GM19324 (cell line): Measurements from ENCODE around the gene C4orf36.

Experiments
- ATAC-seq: cut with Tn5 transposase; IDR thresholded peaks from one replicate; pipeline ENCODE4 v1.9.1; 2021; ENCODE audit warnings: mild to moderate bottlenecking, moderate library complexity; ENCODE audit not compliant: unreplicated experiment, low FRiP score

The C4orf36 gene

DNA sequence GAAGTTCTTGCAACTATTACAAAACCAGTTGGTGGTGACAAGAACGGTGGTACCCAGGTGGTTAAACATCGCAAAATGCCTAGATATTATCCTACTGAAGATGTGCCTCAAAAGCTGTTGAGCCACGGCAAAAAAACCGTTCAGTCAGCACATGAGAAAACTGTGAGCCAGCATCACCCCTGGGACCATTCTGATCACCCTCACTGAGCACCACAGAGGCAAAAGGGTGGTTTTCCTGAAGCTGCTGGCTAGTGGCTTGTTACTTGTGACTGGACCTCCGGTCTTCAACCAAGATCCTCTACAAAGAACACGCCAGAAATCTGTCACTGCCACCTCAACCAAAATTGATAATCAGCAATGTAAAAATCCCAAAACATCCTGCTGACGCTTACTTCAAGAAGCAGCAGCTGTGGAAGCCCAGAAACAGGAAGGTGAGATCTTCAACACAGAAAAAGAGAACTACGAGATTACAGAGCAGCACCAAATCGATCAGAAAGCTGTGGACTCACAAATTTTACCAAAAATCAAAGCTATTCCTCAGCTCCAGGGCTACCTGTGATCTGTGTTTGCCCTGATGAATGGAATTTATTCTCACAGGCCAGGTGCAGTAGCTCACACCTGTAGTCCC lies 21.7 kb downstream of the C4orf36 start:
- no peak for ATAC-seq

- ATAC-seq, result no peak
Measured at GRCh38 chr4:86857341-86858052, 34.7 kb downstream of the C4orf36 start.

DNA sequence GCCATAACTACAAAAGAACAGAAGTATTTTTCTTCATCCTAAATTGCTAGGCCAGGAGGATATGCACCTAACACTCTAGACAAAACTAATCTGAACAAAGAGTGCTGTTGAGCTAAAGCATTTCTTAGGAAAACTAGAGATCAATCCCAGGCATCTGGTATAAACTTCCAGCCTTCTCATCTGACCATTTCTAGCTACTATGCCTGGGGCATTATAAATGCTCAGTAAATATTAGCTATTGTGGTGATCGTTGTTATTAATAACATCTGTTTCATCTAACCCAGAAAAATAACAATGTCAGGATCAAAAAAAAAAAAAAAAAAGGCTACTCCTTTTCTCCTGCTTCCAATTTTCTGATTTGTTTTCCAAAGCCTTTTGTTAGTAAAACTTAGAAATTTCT lies 35.3 kb downstream of the C4orf36 start:
- no peak for ATAC-seq

GRCh38 chr4:86855572-86855971 lies 36.6 kb downstream of the C4orf36 start:
- ATAC-seq, result no peak

DNA sequence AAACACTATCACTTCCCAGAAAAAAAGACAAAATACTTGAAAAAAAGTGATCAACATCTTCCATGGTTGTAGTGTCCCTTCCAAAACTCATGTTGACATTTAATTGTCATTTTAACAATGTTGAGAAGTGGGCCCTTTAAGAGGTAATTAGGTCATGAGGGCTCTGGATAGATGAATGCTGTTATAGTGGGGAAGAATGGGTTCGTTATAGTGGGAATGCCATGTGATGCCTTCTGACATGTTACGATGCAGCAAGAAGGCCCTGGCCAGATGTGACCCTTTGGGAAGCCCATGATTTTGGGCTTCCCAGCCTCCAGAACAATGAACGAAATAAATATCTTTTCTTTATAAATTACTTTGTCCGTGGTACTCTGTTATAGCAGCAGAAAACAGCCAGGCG lies 39.0 kb downstream of the C4orf36 start:
- ATAC-seq, result no peak

DNA sequence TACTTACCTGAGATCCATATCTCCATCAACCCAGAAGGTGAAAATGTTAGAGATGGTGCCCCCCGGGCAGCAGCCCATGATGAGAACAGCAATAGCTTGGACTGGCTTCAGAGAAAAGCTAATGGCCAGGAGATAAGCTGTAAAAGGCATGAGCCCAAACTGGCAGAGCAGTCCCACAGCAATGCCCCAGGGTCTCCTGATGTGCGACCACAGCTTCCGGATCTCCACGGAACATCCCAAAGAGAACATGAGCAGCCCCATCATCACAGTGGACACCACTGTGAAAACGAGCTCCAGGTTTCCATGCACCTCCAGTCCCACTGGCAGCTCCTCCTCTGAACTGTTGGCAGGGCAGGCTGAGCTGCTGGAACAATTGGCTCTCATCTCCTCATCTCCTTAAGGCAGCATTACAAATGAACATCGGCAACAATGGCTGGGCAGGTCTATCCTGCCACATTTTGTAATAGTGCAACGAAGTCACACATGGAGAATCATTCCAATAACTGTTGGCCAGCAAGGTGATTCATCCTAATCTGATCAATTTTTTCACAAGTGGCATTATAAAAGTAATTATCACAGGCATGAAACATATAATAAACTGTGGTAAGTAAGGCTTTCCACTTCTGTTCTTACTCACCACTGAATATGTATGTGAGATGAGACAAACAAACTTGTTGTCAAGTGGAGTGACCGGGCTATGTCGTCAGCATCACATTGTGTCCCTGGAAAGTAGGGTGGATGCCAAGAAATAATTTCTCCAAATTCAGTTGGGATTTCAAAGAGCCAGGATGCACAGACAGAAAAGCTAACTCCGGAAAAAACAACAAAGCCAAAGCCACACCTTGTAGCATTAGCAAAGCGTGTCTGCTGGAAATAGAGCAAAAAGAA lies 43.2 kb downstream of the C4orf36 start, which contains the start of gene SLC10A6:
SLC10A6 (minus strand) TSS at position 653 of the 888 bp plus-strand sequence; CDS start at position 384, 269 bp downstream.
- no peak for ATAC-seq

- ATAC-seq, result no peak
Measured at GRCh38 chr4:86848136-86848535, 44.1 kb downstream of the C4orf36 start.

- no peak for ATAC-seq
Measured at GRCh38 chr4:86847571-86847970, 44.7 kb downstream of the C4orf36 start.

GRCh38 chr4:86846921-86847320 lies 45.3 kb downstream of the C4orf36 start:
- ATAC-seq, result no peak

DNA sequence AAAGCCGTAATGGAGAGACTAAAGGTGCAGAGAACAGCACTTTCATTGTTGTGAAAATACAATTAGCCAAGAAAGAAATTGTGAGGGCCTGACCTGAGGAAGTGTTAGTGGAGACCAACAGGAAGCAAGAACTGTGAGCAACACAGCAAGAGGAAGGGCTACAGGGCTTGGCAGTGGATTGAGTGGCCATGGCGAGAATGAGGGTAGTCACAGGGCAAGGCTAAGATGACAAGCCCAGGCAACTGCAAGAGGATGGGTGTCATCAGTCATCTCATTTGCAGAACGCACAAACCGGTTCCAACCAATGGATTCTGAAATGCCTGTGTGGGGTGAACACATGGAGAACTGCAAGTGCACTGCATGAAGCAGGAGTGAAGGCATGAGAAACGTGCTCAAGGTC lies 46.6 kb downstream of the C4orf36 start:
- ATAC-seq, result no peak

DNA sequence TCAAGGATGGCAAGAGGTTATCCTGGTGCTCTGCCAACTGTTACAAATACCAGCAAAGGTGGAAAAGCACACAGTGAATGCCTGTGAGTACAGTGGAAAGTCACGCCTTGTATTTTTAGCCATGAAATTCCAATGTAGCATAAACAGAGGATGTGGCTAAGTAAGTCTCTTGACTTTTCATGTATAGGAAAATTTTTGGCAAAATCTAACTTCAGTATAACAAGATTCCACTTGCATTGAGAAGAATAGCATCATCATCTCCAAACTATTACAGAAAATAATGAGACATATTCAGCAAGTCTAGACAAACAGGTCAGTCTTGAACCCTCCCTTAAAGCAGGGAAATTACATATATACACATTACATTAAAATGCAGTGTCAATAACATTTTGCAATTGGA lies 50.9 kb downstream of the C4orf36 start:
- ATAC-seq, result no peak

GRCh38 chr4:86840858-86841257 lies 51.4 kb downstream of the C4orf36 start:
- no peak for ATAC-seq

- no peak for ATAC-seq
Measured at GRCh38 chr4:86837691-86838503, 54.3 kb downstream of the C4orf36 start.

GRCh38 chr4:86835677-86836076 lies 56.5 kb downstream of the C4orf36 start:
- ATAC-seq, result no peak

- ATAC-seq, result no peak
Measured at GRCh38 chr4:86834901-86835300, 57.3 kb downstream of the C4orf36 start.

DNA sequence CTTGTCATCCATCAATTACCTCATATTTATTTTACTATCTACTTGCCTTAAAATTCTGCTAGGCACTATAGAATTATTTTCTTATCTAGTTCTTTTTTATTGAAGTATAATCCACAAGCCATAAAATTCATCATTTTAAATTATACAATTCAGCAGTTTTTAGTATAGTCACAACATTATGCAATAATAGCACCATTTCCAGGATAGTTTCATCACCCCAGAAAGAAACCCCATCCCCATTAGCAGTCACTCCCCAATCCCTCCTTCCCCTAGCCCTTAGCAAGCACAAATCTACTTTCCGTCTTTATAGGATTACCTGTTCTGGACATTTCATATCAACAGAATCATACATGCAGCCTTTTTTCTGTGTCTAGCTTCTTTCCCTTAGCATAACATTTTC lies 58.6 kb downstream of the C4orf36 start:
- ATAC-seq, result no peak

GRCh38 chr4:86831262-86832130 lies 60.7 kb downstream of the C4orf36 start:
- no peak for ATAC-seq
